GM12878 (cell line): Measurements from ENCODE around the gene SHFL. TPM values are rescaled to one million over a fixed set of nuclear protein-coding genes. Genes with fewer than 3 reads are reported as not detected.

Experiments
- ATAC-seq: fragments of 200-7000 bp; cut with Tn5 transposase; 3 replicates; pipeline ENCODE4 v1.9.1; 2020; ENCODE audit warnings: mild to moderate bottlenecking, moderate library complexity
- BruUV-seq: library from RNA; stranded (reverse); fragments of 400-500 nt; replicated peaks from 2 replicates; lab custom pipeline; 2021; lab: Mats Ljungman, UMichigan
- CTCF ChIA-PET: fragments of 300-600 bp; sonication (Branson Sonifier 250); formaldehyde crosslinking; extraction: SDS; loops from one replicate; lab custom pipeline; 2021; ENCODE audit warnings: inconsistent platforms; lab: Yijun Ruan, JAX
- POLR2A ChIA-PET: fragments of 350-600 bp; formaldehyde crosslinking; extraction: SDS; loops from one replicate; lab custom pipeline; 2021; ENCODE audit warnings: inconsistent platforms; lab: Charles Lee
- RAD21 ChIA-PET: fragments of 300-600 bp; sonication (Branson Sonifier 250); formaldehyde crosslinking; loops from one replicate; lab custom pipeline; 2023; ENCODE audit warnings: antibody characterized with exemption; ENCODE audit not compliant: unreplicated experiment; lab: Charles Lee
- SMC1A ChIA-PET: fragments of 300-600 bp; sonication (Branson Sonifier 250); formaldehyde crosslinking; loops from one replicate; lab custom pipeline; 2023; ENCODE audit not compliant: unreplicated experiment, uncharacterized antibody; lab: Charles Lee
- DNase-seq: peaks from one replicate; pipeline ENCODE4 v3.0.0-alpha.2; 2011; ENCODE audit warnings: low read depth, low spot score
- FAIRE-seq: peaks from 3 replicates; lab custom pipeline; 2011; peaks lifted over from hg19 to GRCh38; lab: Jason Lieb, UNC
- H2AFZ ChIP-seq: 2 replicates; pipeline ENCODE4 v1.6.0; 2011; ENCODE audit warnings: low read depth, low read length, control low read depth; ENCODE audit not compliant: control insufficient read depth
- H3K27ac ChIP-seq: 2 replicates; pipeline ENCODE4 v1.5.1; 2011; ENCODE audit warnings: control low read depth; ENCODE audit not compliant: control insufficient read depth, insufficient read depth
- H3K27me3 ChIP-seq, 2 experiments: replicated peaks in 1 of 2; 2 replicates each; pipeline versions ENCODE4 v1.6.0 to v1.6.1; 2011; ENCODE audit warnings: low read length in 1 of 2; ENCODE audit not compliant: control insufficient read depth in 2 of 2, insufficient read depth in 2 of 2
- H3K36me3 ChIP-seq, 2 experiments: 2 replicates each; pipeline ENCODE4 v1.5.1; 2011; ENCODE audit warnings: low read length in 1 of 2; ENCODE audit not compliant: control insufficient read depth in 2 of 2, insufficient read depth in 2 of 2
- H3K4me1 ChIP-seq: 2 replicates; pipeline ENCODE4 v1.6.1; 2011; ENCODE audit warnings: mild to moderate bottlenecking, low read length, moderate library complexity, mixed read lengths; ENCODE audit not compliant: control insufficient read depth, insufficient read depth
- H3K4me2 ChIP-seq: 2 replicates; pipeline ENCODE4 v1.6.0; 2011; ENCODE audit warnings: control low read depth; ENCODE audit not compliant: control insufficient read depth, insufficient read depth
- H3K4me3 ChIP-seq: fragments of 200-600 bp; sonication (generic); 2 replicates; pipeline ENCODE4 v1.5.1; 2016
- H3K79me2 ChIP-seq: 2 replicates; pipeline ENCODE4 v1.6.0; 2011; ENCODE audit warnings: low read length; ENCODE audit not compliant: control insufficient read depth, insufficient read depth
- H3K9ac ChIP-seq: 2 replicates; pipeline ENCODE4 v1.8.0; 2011; ENCODE audit warnings: low read length, control low read depth, mixed read lengths; ENCODE audit not compliant: control insufficient read depth, insufficient read depth
- H3K9me3 ChIP-seq: replicated peaks from 3 replicates; pipeline ENCODE4 v1.5.1; 2011; ENCODE audit warnings: mild to moderate bottlenecking, low read length; ENCODE audit not compliant: control insufficient read depth, insufficient read depth
- H4K20me1 ChIP-seq: 2 replicates; pipeline ENCODE4 v1.6.0; 2011; ENCODE audit not compliant: control insufficient read depth, insufficient read depth
- CBFB ChIP-seq: IDR thresholded peaks from 2 replicates; pipeline ENCODE4 v1.6.1; 2016; ENCODE audit warnings: antibody characterized with exemption, low read depth
- E4F1 ChIP-seq: fragments of 450-650 bp; IDR thresholded peaks from 2 replicates; pipeline ENCODE4 v1.6.1; 2018; ENCODE audit warnings: borderline replicate concordance, mild to moderate bottlenecking; ENCODE audit not compliant: partially characterized antibody
- EGR1 ChIP-seq, 2 experiments: IDR thresholded peaks; 1 replicate in 1 of 2; 2 replicates in 1 of 2; pipeline ENCODE4 v1.6.1; 2011 to 2012; ENCODE audit warnings: low read depth in 2 of 2, low read length in 2 of 2, borderline replicate concordance in 1 of 2, mild to moderate bottlenecking in 1 of 2, moderate library complexity in 1 of 2
- ELK1 ChIP-seq: IDR thresholded peaks from 2 replicates; pipeline ENCODE4 v1.6.1; 2012; ENCODE audit warnings: low read depth, low read length, improper control_type of control experiment
- EZH2 ChIP-seq: IDR thresholded peaks from 2 replicates; pipeline ENCODE4 v1.6.1; 2012; ENCODE audit warnings: low read depth, mild to moderate bottlenecking, control low read depth, inconsistent platforms, low read length, borderline replicate concordance; ENCODE audit not compliant: control insufficient read depth
- IRF5 ChIP-seq: fragments of 450-650 bp; IDR thresholded peaks from 2 replicates; pipeline ENCODE4 v1.6.1; 2017; ENCODE audit warnings: borderline replicate concordance
- MEF2A ChIP-seq: IDR thresholded peaks from 2 replicates; pipeline ENCODE4 v1.6.1; 2011; ENCODE audit warnings: low read depth, mild to moderate bottlenecking, low read length, moderate library complexity; ENCODE audit not compliant: insufficient read depth
- NBN ChIP-seq: fragments of 450-650 bp; IDR thresholded peaks from 2 replicates; pipeline ENCODE4 v1.6.1; 2016
- PBX3 ChIP-seq: IDR thresholded peaks from 2 replicates; pipeline ENCODE4 v1.6.1; 2011; ENCODE audit warnings: mild to moderate bottlenecking, low read depth, low read length, moderate library complexity; ENCODE audit not compliant: insufficient replicate concordance
- POLR2AphosphoS2 ChIP-seq: IDR thresholded peaks from 2 replicates; pipeline ENCODE4 v1.6.1; 2011; ENCODE audit warnings: low read depth, mild to moderate bottlenecking, low read length, improper control_type of control experiment, moderate library complexity
- RB1 ChIP-seq: fragments of 450-650 bp; formaldehyde crosslinking; IDR thresholded peaks from 2 replicates; pipeline ENCODE4 v1.6.1; 2017; ENCODE audit warnings: mild to moderate bottlenecking, borderline replicate concordance
- RBBP5 ChIP-seq: fragments of 200-600 bp; sonication (generic); conservative IDR thresholded peaks from 2 replicates; pipeline ENCODE4 v1.6.1; 2016
- SUPT20H ChIP-seq: IDR thresholded peaks from 2 replicates; pipeline ENCODE4 v1.6.1; 2011; ENCODE audit warnings: low read depth, mild to moderate bottlenecking, low read length, moderate library complexity, borderline replicate concordance; ENCODE audit not compliant: control insufficient read depth
- TCF3 ChIP-seq: IDR thresholded peaks from 2 replicates; pipeline ENCODE4 v1.6.1; 2012; ENCODE audit warnings: low read depth, mild to moderate bottlenecking, low read length, borderline replicate concordance; ENCODE audit not compliant: insufficient read depth
- WGBS: methylation state at CpG from one replicate; pipeline ENCODE4 v1.1.6; 2016; ENCODE audit warnings: low lambda C conversion rate; ENCODE audit not compliant: insufficient replicate concordance, insufficient coverage; ENCODE audit errors: missing lambda C conversion rate; 5-methylcytosine and 5-hydroxymethylcytosine counted together
- in situ Hi-C: fragments of 300-500 bp; cut with MboI; formaldehyde crosslinking; loops from 9 replicates; pipeline ENCODE4 v1.14.3; 2018; ENCODE audit warnings: mixed read lengths
- intact Hi-C: fragments of 100-400 bp; cut with micrococcal nuclease; formaldehyde crosslinking; loops from one replicate; pipeline ENCODE4 v1.14.2; 2022; ENCODE audit not compliant: unreplicated experiment
- polyA plus RNA-seq, 11 experiments: library from polyadenylated mRNA; depleted of rRNA in 4 of 11; unstranded in 6 of 11; stranded (reverse) in 5 of 11; fragments of >200 nt; fragmentation: Nextera tagmentation in 4 of 11; fragmentation: Illumina TruSeq in 1 of 11; extraction: Ambion mirVana in 4 of 11; extraction: Trizol in 1 of 11; gene quantifications; 1 replicate in 1 of 11; 2 replicates in 10 of 11; pipeline versions ENCODE4 v1.2.1 to v1.2.3, GENCODE V29; 2011 to 2016; ENCODE audit warnings: inconsistent platforms in 2 of 11, missing spikeins in 2 of 11, low read depth in 1 of 11
- total RNA-seq, 4 experiments: library from RNA; depleted of rRNA in 3 of 4; stranded (reverse); fragments of >200 nt in 3 of 4; fragmentation: Illumina TruSeq in 1 of 4; extraction: Trizol in 1 of 4; gene quantifications; 2 replicates each; pipeline versions ENCODE4 v1.2.1 to v1.2.3, GENCODE V29; 2013 to 2021

The SHFL gene
- total and polyA plus RNA-seq, 10 of the 15 experiments (the other 5 are each of a cell fraction or from before 2014, with no cell fraction given) = 8.0 to 83.8 (median 40.7) TPM

GRCh38 chr19:10113964-10114650 is 28.0 kb downstream of the SHFL start:
- Histone ChIP-seq H3K36me3 (peaks cover 11 to 55% of the 10 kb centered on the region in 2 experiments; a peak in 3 of 4 replicates), H3K27me3 (no peaks in the 10 kb centered on the region), H3K9me3 (no peaks in the 10 kb centered on the region), H3K9ac (no peak overlapping the region), H2AFZ (no peak overlapping the region), H3K4me2 (no peak overlapping the region), H3K4me3 (no peak overlapping the region), H3K79me2 (peaks cover 41% of the 10 kb centered on the region), H3K4me1 (peaks cover 37% of the 10 kb centered on the region), H3K27ac (no peak overlapping the region), H4K20me1 (no peaks in the 10 kb centered on the region)
- intact Hi-C loops = loop anchor here (1.0 to 5.0 kb wide), 2 partner anchors 87 to 183 kb away; no protein-coding TSS in a partner anchor
- SMC1A ChIA-PET = interaction anchor here (0.8 to 11.4 kb wide), 6 partner anchors 8 to 182 kb away, joined by 3 to 150 read pairs (median 4); partner anchors contain the start of genes ANGPTL6 and PPAN
- BruUV-seq = no TSS peak
- DNase-seq (no peak), ATAC-seq (no peak), FAIRE-seq (no peak)
- in situ Hi-C loops = no loop called here
- RAD21 ChIA-PET = interaction anchor here (0.6 to 8.6 kb wide), 2 partner anchors 14 to 176 kb away, joined by 5 to 166 read pairs; partner anchors contain the start of gene ANGPTL6
- WGBS = 88% methylated on average over 43 of the region's 43 CpGs
- POLR2A ChIA-PET = interaction anchor here (0.6 to 5.4 kb wide), 8 partner anchors 8 to 136 kb away, joined by 3 to 58 read pairs (median 4); partner anchors contain the start of genes ANGPTL6 and PPAN
- CTCF ChIA-PET = interaction anchor here (0.8 to 9.8 kb wide), 4 partner anchors 14 to 182 kb away, joined by 3 to 171 read pairs (median 24); partner anchors contain the start of gene ANGPTL6
- no peak for TF ChIP-seq IRF5
- TF ChIP-seq PBX3 = peak; percentile 8
- no peak for TF ChIP-seq EZH2
- TF ChIP-seq TCF3 = no peak
- TF ChIP-seq SUPT20H = no peak
- TF ChIP-seq E4F1 = no peak
- 0 out of 2 replicates have a peak, but pooled peaks have one; percentile 82 for TF ChIP-seq POLR2AphosphoS2
- TF ChIP-seq ELK1 = no peak
- no peak for TF ChIP-seq RBBP5
- no peak for TF ChIP-seq RB1
- 0 out of 2 replicates have a peak, but pooled peaks have one; percentile 17 for TF ChIP-seq CBFB
- TF ChIP-seq NBN = no peak
- peak in 1 of 2 experiments; percentile 17; a peak in 1 of 3 replicates for TF ChIP-seq EGR1 (IDR thresholded peaks at IDR 0.05; ENCODE audit: borderline replicate concordance in 1 of 2, low read depth in 2 of 2, low read length in 2 of 2)
- TF ChIP-seq MEF2A = no peak
